Keratinocyte (primary cell): ENCODE results near the gene KATNB1. TPM values are rescaled to one million over a fixed set of nuclear protein-coding genes. Genes with fewer than 3 reads are reported as not detected.
A peak's percentile ranks its signal among the peaks of the same experiment; 100 is the strongest.

Source experiments
- DNase-seq: peaks from one replicate; pipeline ENCODE4 v3.0.0-alpha.2; 2011; ENCODE audit warnings: low read depth, missing footprints, low spot score
- FAIRE-seq: peaks from 2 replicates; lab custom pipeline; 2011; peaks lifted over from hg19 to GRCh38; lab: Jason Lieb, UNC
- H2AFZ ChIP-seq: 2 replicates; pipeline ENCODE4 v1.6.0; 2012; ENCODE audit warnings: low read length, control low read depth, inconsistent platforms; ENCODE audit not compliant: control insufficient read depth
- H3K27ac ChIP-seq: 2 replicates; pipeline ENCODE4 v1.5.1; 2011; ENCODE audit warnings: low read length; ENCODE audit not compliant: control insufficient read depth, insufficient read depth
- H3K27me3 ChIP-seq: 3 replicates; pipeline ENCODE4 v1.6.0; 2011; ENCODE audit warnings: low read length; ENCODE audit not compliant: control insufficient read depth, insufficient read depth; ENCODE audit errors: extremely low read depth
- H3K36me3 ChIP-seq, 2 experiments: 2 replicates in 1 of 2; 3 replicates in 1 of 2; pipeline ENCODE4 v1.5.1; 2011; ENCODE audit warnings: low read length in 2 of 2, mild to moderate bottlenecking in 1 of 2; ENCODE audit not compliant: control insufficient read depth in 2 of 2, insufficient read depth in 2 of 2; ENCODE audit errors: extremely low read depth in 1 of 2
- H3K4me1 ChIP-seq: 3 replicates; pipeline ENCODE4 v1.5.1; 2011; ENCODE audit warnings: low read length; ENCODE audit not compliant: control insufficient read depth, insufficient read depth; ENCODE audit errors: extremely low read depth
- H3K4me2 ChIP-seq: 3 replicates; pipeline ENCODE4 v1.6.0; 2011; ENCODE audit warnings: low read depth, low read length; ENCODE audit not compliant: control insufficient read depth, insufficient read depth; ENCODE audit errors: extremely low read depth
- H3K4me3 ChIP-seq, 3 experiments: fragments of 200-600 bp in 1 of 3; sonication (generic) in 1 of 3; 2 replicates in 2 of 3; 3 replicates in 1 of 3; pipeline ENCODE4 v1.5.1; 2011 to 2016; ENCODE audit warnings: low read length in 3 of 3, mild to moderate bottlenecking in 3 of 3, control low read depth in 2 of 3, inconsistent platforms in 1 of 3, low read depth in 1 of 3, mixed read lengths in 1 of 3, mixed run types in 1 of 3, moderate library complexity in 1 of 3; ENCODE audit not compliant: control insufficient read depth in 2 of 3, insufficient read depth in 2 of 3; ENCODE audit errors: extremely low read depth in 1 of 3
- H3K79me2 ChIP-seq: 2 replicates; pipeline ENCODE4 v1.6.0; 2012; ENCODE audit warnings: low read length; ENCODE audit not compliant: control insufficient read depth, insufficient read depth
- H3K9ac ChIP-seq: 3 replicates; pipeline ENCODE4 v1.6.0; 2011; ENCODE audit warnings: low read length; ENCODE audit not compliant: control insufficient read depth, insufficient read depth; ENCODE audit errors: extremely low read depth
- H3K9me1 ChIP-seq: 3 replicates; pipeline ENCODE4 v1.6.0; 2011; ENCODE audit warnings: low read length; ENCODE audit not compliant: control insufficient read depth, insufficient read depth; ENCODE audit errors: extremely low read depth
- H3K9me3 ChIP-seq: 2 replicates; pipeline ENCODE4 v1.5.1; 2012; ENCODE audit warnings: low read depth, low read length; ENCODE audit not compliant: control insufficient read depth
- H4K20me1 ChIP-seq: 3 replicates; pipeline ENCODE4 v1.6.0; 2011; ENCODE audit warnings: low read length; ENCODE audit not compliant: control insufficient read depth, insufficient read depth; ENCODE audit errors: extremely low read depth
- CTCF ChIP-seq, 3 experiments: IDR thresholded peaks in 1 of 3; conservative IDR thresholded peaks in 1 of 3; optimal IDR thresholded peaks in 1 of 3; 2 replicates in 2 of 3; 3 replicates in 1 of 3; pipeline versions ENCODE3 to v1.5.1; 2011; ENCODE audit warnings: low read length in 3 of 3, mild to moderate bottlenecking in 3 of 3, moderate library complexity in 2 of 3, control low read depth in 1 of 3, inconsistent platforms in 1 of 3; ENCODE audit not compliant: insufficient read depth in 2 of 3; ENCODE audit errors: extremely low read depth in 1 of 3
- EZH2 ChIP-seq: IDR thresholded peaks from one replicate; pipeline ENCODE4 v1.6.1; 2012; ENCODE audit warnings: inconsistent platforms, mild to moderate bottlenecking, low read length, moderate library complexity
- dilution Hi-C: fragments of 300-500 bp; cut with MboI; formaldehyde crosslinking; loops from one replicate; pipeline ENCODE4 v1.7.0; 2020; ENCODE audit warnings: low sequenced_read_pairs; ENCODE audit not compliant: extremely low pct_ligation_motif_present
- polyA plus RNA-seq, 5 experiments: library from polyadenylated mRNA; depleted of rRNA in 3 of 5; stranded (reverse) in 3 of 5; stranded (forward) in 1 of 5; unstranded in 1 of 5; fragments of >200 nt; gene quantifications; 1 replicate in 1 of 5; 2 replicates in 3 of 5; 3 replicates in 1 of 5; pipeline versions ENCODE4 v1.2.1 to v1.2.3, GENCODE V29; 2011 to 2012; ENCODE audit warnings: missing spikeins in 2 of 5, low read depth in 1 of 5, low replicate concordance in 1 of 5

The KATNB1 gene
- polyA plus RNA-seq, 1 donor (not counting 4 experiments of a cell fraction or from before 2014, with no cell fraction given) = 18.9 TPM

DNA sequence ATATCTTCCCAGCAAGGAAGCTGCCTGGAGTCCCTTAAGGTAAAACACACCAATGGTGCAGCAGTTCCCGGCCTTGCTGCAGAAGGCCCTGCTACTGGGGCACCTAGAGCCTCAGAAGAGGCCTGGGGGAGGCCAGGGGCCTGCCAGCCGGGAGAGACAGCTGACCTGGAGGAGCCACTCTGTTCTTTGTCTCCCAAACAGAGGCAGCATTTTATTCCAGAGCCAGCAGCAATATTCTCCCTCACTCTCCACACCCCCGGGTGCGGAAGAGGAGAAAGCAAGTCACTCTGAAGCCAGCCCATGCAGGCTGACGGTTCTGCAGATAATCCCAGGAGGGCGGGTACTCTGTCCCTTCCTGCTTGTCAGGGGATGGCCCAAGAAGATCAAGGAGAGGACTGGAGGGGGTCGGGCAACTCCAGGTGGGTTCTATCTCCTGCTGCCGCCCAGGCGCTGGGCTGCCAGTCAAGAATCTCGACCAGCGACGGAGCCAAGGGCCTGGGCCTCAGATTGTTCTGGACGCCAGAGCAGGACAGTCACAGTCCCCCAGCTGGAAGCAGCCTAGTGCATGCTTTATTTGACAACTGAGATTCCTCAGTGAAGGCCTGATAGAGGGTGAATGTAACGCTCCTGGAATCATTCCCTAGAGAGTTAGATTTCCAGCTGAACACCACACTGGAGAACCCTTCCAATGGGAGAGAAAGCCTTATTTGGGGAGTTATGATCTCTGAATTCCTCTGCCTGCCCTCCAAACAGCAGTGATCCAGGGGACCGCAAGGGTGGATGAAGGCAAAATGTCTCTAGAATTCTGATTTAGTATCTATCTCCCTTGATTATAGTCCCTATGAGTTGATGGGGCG is 67.8 kb downstream of the KATNB1 start:
- peaks cover 27% of the 10 kb centered on the region for H3K79me2 ChIP-seq
- H3K9me3 ChIP-seq = no peaks in the 10 kb centered on the region
- TF ChIP-seq CTCF (optimal IDR thresholded peaks at IDR 0.05 in 1 of 3, IDR thresholded peaks at IDR 0.05 in 1 of 3, conservative IDR thresholded peaks at IDR 0.05 in 1 of 3; ENCODE audit: extremely low read depth in 1 of 3, insufficient read depth in 2 of 3, low read length in 3 of 3) = no peak
- TF ChIP-seq EZH2 = no peak
- H2AFZ ChIP-seq = no peak overlapping the region
- H3K4me2 ChIP-seq = peak overlapping the region; percentile 96
- FAIRE-seq (no peak), DNase-seq (no peak)
- H4K20me1 ChIP-seq = no peaks in the 10 kb centered on the region
- no peaks in the 10 kb centered on the region for H3K9me1 ChIP-seq
- dilution Hi-C loops = no loop called here
- H3K4me3 ChIP-seq = no peak overlapping the region
- peak overlapping the region; percentile 83 for H3K9ac ChIP-seq
- H3K4me1 ChIP-seq = peaks cover 54% of the 10 kb centered on the region
- no peaks in the 10 kb centered on the region for H3K36me3 ChIP-seq
- H3K27ac ChIP-seq = peak overlapping the region; percentile 77
- H3K27me3 ChIP-seq = no peaks in the 10 kb centered on the region

- Histone ChIP-seq H3K79me2 (peaks cover 24% of the 10 kb centered on the region), H3K4me3 (no peak overlapping the region), H3K36me3 (no peaks in the 10 kb centered on the region), H3K9ac (no peak overlapping the region), H4K20me1 (no peaks in the 10 kb centered on the region), H3K4me1 (peaks cover 59% of the 10 kb centered on the region), H3K4me2 (no peak overlapping the region), H3K9me1 (no peaks in the 10 kb centered on the region), H2AFZ (no peak overlapping the region), H3K9me3 (no peaks in the 10 kb centered on the region), H3K27me3 (no peaks in the 10 kb centered on the region), H3K27ac (no peak overlapping the region)
- no peak for DNase-seq
- TF ChIP-seq EZH2 = no peak
- TF ChIP-seq CTCF (optimal IDR thresholded peaks at IDR 0.05 in 1 of 3, IDR thresholded peaks at IDR 0.05 in 1 of 3, conservative IDR thresholded peaks at IDR 0.05 in 1 of 3; ENCODE audit: extremely low read depth in 1 of 3, insufficient read depth in 2 of 3, low read length in 3 of 3) = no peak
- dilution Hi-C loops = no loop called here
- no peak for FAIRE-seq
Measured at GRCh38 chr16:57804111-57804837, 68.7 kb downstream of the KATNB1 start.
